Measurements from ENCODE around the gene COMMD6. TPM values are rescaled to one million over a fixed set of nuclear protein-coding genes. Genes with fewer than 3 reads are reported as not detected.

The COMMD6 gene
- 60.9 and 155 TPM in 2 replicates for total RNA-seq

GRCh38 chr13:75537401-75538365, at the start of gene COMMD6:
TSS of gene COMMD6 (minus strand) at chr13:75537841. CDS start at chr13:75537805, 36 bp downstream.
- Histone ChIP-seq H3K4me3 (ENCODE audit: low read depth, low read length) (peak within 1 kb of the TSS; percentile 70), H3K36me3 (ENCODE audit: control insufficient read depth, insufficient read depth, low read length) (no peaks in the 10 kb centered on the region), H3K27me3 (ENCODE audit: control insufficient read depth, insufficient read depth, low read length) (no peaks in the 10 kb centered on the region)
- TF ChIP-seq CTCF (IDR thresholded peaks at IDR 0.05; ENCODE audit: insufficient read depth, low read length, poor library complexity, severe bottlenecking): no peak
- DNase-seq (ENCODE audit: low read depth): no peak

GRCh38 chr13:75585153-75585552, 47.5 kb upstream of the COMMD6 start:
- Histone ChIP-seq H3K4me3 (ENCODE audit: low read depth, low read length) (no peak overlapping the region), H3K27me3 (ENCODE audit: control insufficient read depth, insufficient read depth, low read length) (no peaks in the 10 kb centered on the region), H3K36me3 (ENCODE audit: control insufficient read depth, insufficient read depth, low read length) (peaks cover 1% of the 10 kb centered on the region)
- no peak for TF ChIP-seq CTCF (IDR thresholded peaks at IDR 0.05; ENCODE audit: insufficient read depth, low read length, poor library complexity, severe bottlenecking)
- DNase-seq (ENCODE audit: low read depth): no peak

- H3K27me3 ChIP-seq (ENCODE audit: control insufficient read depth, insufficient read depth, low read length): no peaks in the 10 kb centered on the region
- DNase-seq (ENCODE audit: low read depth): no peak
- H3K36me3 ChIP-seq (ENCODE audit: control insufficient read depth, insufficient read depth, low read length): peaks cover 1% of the 10 kb centered on the region
- no peak overlapping the region for H3K4me3 ChIP-seq (ENCODE audit: low read depth, low read length)
- no peak for TF ChIP-seq CTCF (IDR thresholded peaks at IDR 0.05; ENCODE audit: insufficient read depth, low read length, poor library complexity, severe bottlenecking)
Measured at GRCh38 chr13:75583091-75583490, 45.5 kb upstream of the COMMD6 start.

- no peak for DNase-seq (ENCODE audit: low read depth)
- Histone ChIP-seq H3K27me3 (ENCODE audit: control insufficient read depth, insufficient read depth, low read length) (no peaks in the 10 kb centered on the region), H3K4me3 (ENCODE audit: low read depth, low read length) (no peak overlapping the region), H3K36me3 (ENCODE audit: control insufficient read depth, insufficient read depth, low read length) (no peaks in the 10 kb centered on the region)
- no peak for TF ChIP-seq CTCF (IDR thresholded peaks at IDR 0.05; ENCODE audit: insufficient read depth, low read length, poor library complexity, severe bottlenecking)
Measured at GRCh38 chr13:75581874-75582640, 44.4 kb upstream of the COMMD6 start.

- H3K27me3 ChIP-seq (ENCODE audit: control insufficient read depth, insufficient read depth, low read length): no peaks in the 10 kb centered on the region
- no peak for DNase-seq (ENCODE audit: low read depth)
- H3K36me3 ChIP-seq (ENCODE audit: control insufficient read depth, insufficient read depth, low read length): no peaks in the 10 kb centered on the region
- H3K4me3 ChIP-seq (ENCODE audit: low read depth, low read length): no peak overlapping the region
- no peak for TF ChIP-seq CTCF (IDR thresholded peaks at IDR 0.05; ENCODE audit: insufficient read depth, low read length, poor library complexity, severe bottlenecking)
Measured at GRCh38 chr13:75579529-75579928, 41.9 kb upstream of the COMMD6 start.

All from kidney epithelial cell (primary cell).